Erythroblast (primary cell): ENCODE measurements around the gene CA5B.

Experiments used
- GATA1 ChIP-seq: IDR thresholded peaks from 2 replicates; pipeline ENCODE4 v1.6.1; 2011; ENCODE audit warnings: low read depth, mild to moderate bottlenecking, control low read depth, low read length, moderate library complexity
- POLR2A ChIP-seq: IDR thresholded peaks from 2 replicates; pipeline ENCODE4 v1.6.1; 2011; ENCODE audit warnings: mild to moderate bottlenecking, low read length

DNA sequence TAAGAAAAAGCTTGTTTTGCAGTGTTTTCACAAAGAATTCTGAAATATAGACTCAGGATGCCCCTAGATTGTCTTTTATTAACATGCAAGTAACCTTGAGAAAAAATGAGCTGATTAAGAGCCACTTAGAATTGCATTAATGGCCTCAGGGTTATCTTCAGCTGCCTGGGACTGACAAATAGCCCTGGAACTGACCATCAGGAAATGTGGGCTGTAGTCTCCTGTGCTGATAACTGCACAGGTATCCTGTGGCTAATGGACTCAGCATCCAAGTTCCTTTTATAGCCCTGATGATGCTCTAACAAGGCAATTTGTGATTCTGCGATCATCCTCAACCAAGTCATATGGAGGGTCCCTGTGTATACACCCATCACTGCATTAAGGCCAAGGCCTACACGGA, 17.0 kb downstream of the CA5B start:
- no peak for TF ChIP-seq POLR2A
- TF ChIP-seq GATA1 = no peak
